Purkinje cell (primary cell): ENCODE results near the gene ANGEL1. TPM values are rescaled to one million over a fixed set of nuclear protein-coding genes. Genes with fewer than 3 reads are reported as not detected.

ENCODE experiments used
- polyA plus RNA-seq: library from polyadenylated mRNA; unstranded; fragments of >200 nt; fragmentation: Nextera tagmentation; gene quantifications from 2 replicates; pipeline ENCODE4 v1.2.1, GENCODE V29; 2014

The ANGEL1 gene
- polyA plus RNA-seq, result 0.64 and 1.6 TPM in 2 replicates

GRCh38 chr14:76812422-76813383 is at the start of gene ANGEL1:
ANGEL1 (minus strand) TSS chr14:76812882; CDS start chr14:76812827, 55 bp downstream.

GRCh38 chr14:76826122-76826521 is 13.4 kb upstream of the ANGEL1 start, which contains the start of gene LRRC74A:
LRRC74A (plus strand) TSS chr14:76826408; CDS start chr14:76826698, 290 bp downstream.

DNA sequence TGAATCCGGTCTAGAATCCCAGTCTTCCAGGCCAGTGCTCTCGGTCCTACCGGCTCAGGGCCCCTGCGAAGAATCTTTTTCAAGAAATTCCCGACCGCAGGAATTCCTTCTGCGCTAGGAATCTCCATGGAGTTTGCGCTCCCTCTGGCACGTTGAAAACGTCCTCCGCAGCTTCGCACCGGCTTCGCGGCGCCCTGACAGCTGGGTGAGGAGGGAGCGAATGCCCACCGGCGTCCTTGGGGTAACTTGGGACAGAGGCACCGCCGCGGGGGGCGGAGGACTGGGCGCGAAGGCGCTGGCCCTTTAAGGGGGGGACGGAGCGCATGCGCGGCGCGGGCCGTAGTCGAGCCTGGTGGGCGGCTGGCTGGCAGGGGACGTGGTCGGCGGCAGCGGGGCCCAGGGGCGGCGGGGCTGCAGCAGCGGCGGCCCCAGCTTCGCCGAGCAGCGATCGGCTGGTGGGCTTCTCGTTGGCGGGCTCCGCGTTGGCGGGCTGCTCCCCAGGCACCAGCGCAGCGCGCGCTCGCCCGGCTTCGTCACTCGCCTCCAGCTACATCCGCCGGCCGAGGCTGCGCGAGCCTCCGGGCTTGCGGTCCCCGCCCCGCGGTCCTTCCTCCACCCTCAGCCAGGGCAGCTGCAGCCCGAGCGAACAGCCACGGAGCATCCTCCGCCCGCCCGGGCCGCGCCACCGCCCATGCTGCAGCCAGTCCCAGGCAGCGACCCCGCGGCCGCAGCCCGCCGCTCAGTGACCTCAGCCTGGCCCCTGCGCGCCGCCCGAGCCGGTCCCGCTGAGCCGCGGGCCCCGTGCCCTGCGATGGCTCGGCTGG is 51.3 kb downstream of the ANGEL1 start, which contains the start of gene VASH1:
Gene VASH1 (plus strand): TSS at position 333 of the 824 bp plus-strand sequence. CDS start 1,354 bp downstream, outside the sequence.

Other genes starting within 250 kb of the ANGEL1 start
- gene VASH1, start 51.4 kb downstream of the ANGEL1 start, polyA plus RNA-seq, result 0.14 and 0.44 TPM in 2 replicates
- not detected in 2 replicates for gene LRRC74A, start 13.5 kb upstream of the ANGEL1 start, polyA plus RNA-seq
- 3.3 and 6.4 TPM in 2 replicates for gene IRF2BPL, start 215.8 kb upstream of the ANGEL1 start, polyA plus RNA-seq